ENCODE data around the gene SCN7A. TPM values are rescaled to one million over a fixed set of nuclear protein-coding genes. Genes with fewer than 3 reads are reported as not detected.
"Not testable (repeated sequence)": the region's sequence is repeated elsewhere in the genome, so short reads cannot be mapped to it uniquely, and the experiment has no call there.

The SCN7A gene
- total RNA-seq, 1 donor from 2014 or later, result 0.36 TPM

DNA sequence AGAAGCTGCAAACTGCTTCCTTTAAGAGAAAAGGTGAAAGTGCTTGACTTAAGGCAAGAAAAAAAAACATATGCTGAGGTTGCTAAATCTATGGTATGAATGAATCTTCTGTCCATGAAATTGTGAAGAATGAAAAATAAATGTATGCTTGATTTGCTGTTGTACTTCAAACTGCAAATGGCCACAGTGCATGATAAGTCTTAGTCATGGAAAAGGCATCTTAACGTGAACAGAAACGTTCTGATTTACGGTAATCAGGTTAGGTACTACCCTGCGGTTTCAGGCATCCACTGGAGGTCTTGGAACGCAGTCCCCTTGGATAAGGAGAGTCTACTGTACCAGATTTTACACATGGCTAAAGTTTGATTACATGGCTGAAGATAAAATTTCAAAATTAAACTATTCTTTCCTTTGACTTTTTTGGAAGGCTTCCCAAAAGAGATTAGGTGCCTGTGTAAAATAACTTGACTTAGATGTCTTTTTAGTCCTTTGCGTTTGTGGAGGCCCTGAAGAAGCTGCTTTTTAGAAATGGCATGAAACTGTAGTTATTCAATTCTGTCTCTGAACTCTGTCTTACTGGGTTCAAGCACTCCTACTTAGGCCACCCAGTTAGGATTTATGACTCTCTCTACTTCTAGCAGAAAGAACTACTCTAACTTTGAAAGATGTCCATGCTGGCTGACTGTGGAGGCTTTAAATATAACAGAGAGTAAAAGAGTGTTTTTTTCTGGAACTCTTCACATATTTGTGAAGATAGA lies 82.4 kb downstream of the SCN7A start:
- Histone ChIP-seq H3K27me3 (ENCODE audit: insufficient read depth, low read length) (no peaks in the 10 kb centered on the region), H3K4me3 (ENCODE audit: insufficient read depth, low read depth, low read length) (peak overlapping the region; percentile 27), H3K79me2 (ENCODE audit: insufficient read depth, low read length) (no peaks in the 10 kb centered on the region), H2AFZ (ENCODE audit: low read depth, low read length) (peak overlapping the region; percentile 29), H3K9ac (ENCODE audit: low read length) (peak overlapping the region; percentile 76), H4K20me1 (ENCODE audit: insufficient read depth, low read length) (no peaks in the 10 kb centered on the region), H3K9me3 (ENCODE audit: insufficient read depth, low read depth, low read length) (no peaks in the 10 kb centered on the region), H3K4me2 (ENCODE audit: low read length) (peak overlapping the region; percentile 74), H3K4me1 (ENCODE audit: insufficient read depth, low read length) (peaks cover 18% of the 10 kb centered on the region), H3K36me3 (ENCODE audit: insufficient read depth, low read length) (no peaks in the 10 kb centered on the region), H3K27ac (ENCODE audit: low read depth, low read length) (peak overlapping the region; percentile 89)
- peak overlapping the region; percentile 99 for H3K27ac Mint-ChIP-seq (ENCODE audit: unreplicated experiment)
- TF ChIP-seq, protein P1, sequence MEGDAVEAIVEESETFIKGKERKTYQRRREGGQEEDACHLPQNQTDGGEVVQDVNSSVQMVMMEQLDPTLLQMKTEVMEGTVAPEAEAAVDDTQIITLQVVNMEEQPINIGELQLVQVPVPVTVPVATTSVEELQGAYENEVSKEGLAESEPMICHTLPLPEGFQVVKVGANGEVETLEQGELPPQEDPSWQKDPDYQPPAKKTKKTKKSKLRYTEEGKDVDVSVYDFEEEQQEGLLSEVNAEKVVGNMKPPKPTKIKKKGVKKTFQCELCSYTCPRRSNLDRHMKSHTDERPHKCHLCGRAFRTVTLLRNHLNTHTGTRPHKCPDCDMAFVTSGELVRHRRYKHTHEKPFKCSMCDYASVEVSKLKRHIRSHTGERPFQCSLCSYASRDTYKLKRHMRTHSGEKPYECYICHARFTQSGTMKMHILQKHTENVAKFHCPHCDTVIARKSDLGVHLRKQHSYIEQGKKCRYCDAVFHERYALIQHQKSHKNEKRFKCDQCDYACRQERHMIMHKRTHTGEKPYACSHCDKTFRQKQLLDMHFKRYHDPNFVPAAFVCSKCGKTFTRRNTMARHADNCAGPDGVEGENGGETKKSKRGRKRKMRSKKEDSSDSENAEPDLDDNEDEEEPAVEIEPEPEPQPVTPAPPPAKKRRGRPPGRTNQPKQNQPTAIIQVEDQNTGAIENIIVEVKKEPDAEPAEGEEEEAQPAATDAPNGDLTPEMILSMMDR (IDR thresholded peaks at IDR 0.05; ENCODE audit: insufficient read depth, low read depth, low read length), result no peak
- TF ChIP-seq EZH2 (IDR thresholded peaks at IDR 0.05; ENCODE audit: insufficient read depth, low read length), result no peak
- FAIRE-seq (peak; percentile 87), DNase-seq (ENCODE audit: low read depth) (peak; percentile 95)
- no peak overlapping the region for H3K4me3 Mint-ChIP-seq (ENCODE audit: unreplicated experiment)
- no peaks in the 10 kb centered on the region for H3K9me3 Mint-ChIP-seq (ENCODE audit: unreplicated experiment)
- H3K27me3 Mint-ChIP-seq (ENCODE audit: low read depth, unreplicated experiment), result no peaks in the 10 kb centered on the region
- peaks cover 17% of the 10 kb centered on the region for H3K4me1 Mint-ChIP-seq (ENCODE audit: low read depth, unreplicated experiment)
- H3K36me3 Mint-ChIP-seq (ENCODE audit: low read depth, unreplicated experiment), result no peaks in the 10 kb centered on the region

DNA sequence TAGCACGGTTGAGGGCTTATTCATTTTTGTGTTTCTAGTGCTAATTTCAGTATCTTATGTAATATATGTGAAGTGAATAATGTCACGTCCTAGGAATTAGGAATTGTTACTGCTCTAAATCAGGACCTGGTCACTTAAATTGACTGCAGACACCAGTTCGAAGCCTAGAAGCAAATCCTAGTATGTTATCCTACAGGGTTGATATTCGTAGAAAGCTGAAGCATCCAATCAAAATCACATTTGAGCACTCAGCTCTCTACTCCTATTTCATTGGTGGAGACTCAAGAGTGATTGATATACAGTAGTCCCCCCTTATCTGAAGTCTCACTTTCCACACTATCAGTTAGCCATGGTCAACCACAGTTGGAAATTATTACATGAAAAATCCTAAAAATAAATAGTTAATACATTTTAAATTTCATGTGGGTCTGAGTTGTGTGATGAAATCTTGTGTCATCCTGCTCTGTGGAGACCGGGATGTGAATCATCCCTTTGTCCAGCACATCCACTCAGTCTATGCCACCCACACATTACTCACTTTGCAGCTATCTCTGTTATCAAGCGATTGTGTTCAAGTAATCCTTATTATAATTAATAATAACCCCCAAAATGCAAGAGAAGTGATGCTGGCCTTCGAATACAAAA lies 83.1 kb downstream of the SCN7A start:
- H3K27ac ChIP-seq (ENCODE audit: low read depth, low read length), result peak overlapping the region; percentile 89
- H3K36me3 Mint-ChIP-seq (ENCODE audit: low read depth, unreplicated experiment), result no peaks in the 10 kb centered on the region
- no peaks in the 10 kb centered on the region for H3K27me3 Mint-ChIP-seq (ENCODE audit: low read depth, unreplicated experiment)
- no peaks in the 10 kb centered on the region for H3K9me3 ChIP-seq (ENCODE audit: insufficient read depth, low read depth, low read length)
- peaks cover 18% of the 10 kb centered on the region for H3K4me1 ChIP-seq (ENCODE audit: insufficient read depth, low read length)
- H2AFZ ChIP-seq (ENCODE audit: low read depth, low read length), result peak overlapping the region; percentile 8
- FAIRE-seq (no peak), DNase-seq (ENCODE audit: low read depth) (peak; percentile 97)
- H4K20me1 ChIP-seq (ENCODE audit: insufficient read depth, low read length), result no peaks in the 10 kb centered on the region
- H3K4me2 ChIP-seq (ENCODE audit: low read length), result peak overlapping the region; percentile 74
- H3K4me1 Mint-ChIP-seq (ENCODE audit: low read depth, unreplicated experiment), result peaks cover 17% of the 10 kb centered on the region
- no peaks in the 10 kb centered on the region for H3K79me2 ChIP-seq (ENCODE audit: insufficient read depth, low read length)
- TF ChIP-seq, protein P1 (IDR thresholded peaks at IDR 0.05; ENCODE audit: insufficient read depth, low read depth, low read length), result no peak
- TF ChIP-seq EZH2 (IDR thresholded peaks at IDR 0.05; ENCODE audit: insufficient read depth, low read length), result no peak
- H3K4me3 Mint-ChIP-seq (ENCODE audit: unreplicated experiment), result no peak overlapping the region
- no peaks in the 10 kb centered on the region for H3K9me3 Mint-ChIP-seq (ENCODE audit: unreplicated experiment)
- peak overlapping the region; percentile 99 for H3K27ac Mint-ChIP-seq (ENCODE audit: unreplicated experiment)
- H3K9ac ChIP-seq (ENCODE audit: low read length), result peak overlapping the region; percentile 76
- no peaks in the 10 kb centered on the region for H3K36me3 ChIP-seq (ENCODE audit: insufficient read depth, low read length)
- no peaks in the 10 kb centered on the region for H3K27me3 ChIP-seq (ENCODE audit: insufficient read depth, low read length)
- peak overlapping the region; percentile 27 for H3K4me3 ChIP-seq (ENCODE audit: insufficient read depth, low read depth, low read length)

DNA sequence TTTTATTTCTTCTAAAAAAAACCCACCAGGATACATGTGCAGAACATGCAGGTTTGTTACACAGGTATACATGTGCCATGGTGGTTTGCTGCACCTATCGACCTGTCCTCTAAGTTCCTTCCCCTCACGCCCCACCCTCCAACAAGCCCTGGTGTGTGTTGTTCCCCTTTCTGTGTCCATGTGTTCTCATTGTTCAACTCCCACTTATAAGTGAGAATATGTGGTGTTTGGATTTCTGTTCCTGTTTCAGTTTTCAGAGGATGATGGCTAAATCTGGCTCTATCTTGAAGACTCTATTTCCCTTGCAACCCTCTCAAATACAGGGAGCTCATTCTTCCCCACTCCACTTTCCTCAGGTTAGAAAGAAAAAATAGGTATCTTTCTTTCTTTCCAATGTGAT lies 86.3 kb downstream of the SCN7A start:
- H3K79me2 ChIP-seq (ENCODE audit: insufficient read depth, low read length); FAIRE-seq; H3K4me3 Mint-ChIP-seq (ENCODE audit: unreplicated experiment); H3K9me3 Mint-ChIP-seq (ENCODE audit: unreplicated experiment); H3K36me3 Mint-ChIP-seq (ENCODE audit: low read depth, unreplicated experiment); H3K9me3 ChIP-seq (ENCODE audit: insufficient read depth, low read depth, low read length); H3K27me3 ChIP-seq (ENCODE audit: insufficient read depth, low read length); H3K4me3 ChIP-seq (ENCODE audit: insufficient read depth, low read depth, low read length); H3K27me3 Mint-ChIP-seq (ENCODE audit: low read depth, unreplicated experiment); H3K27ac Mint-ChIP-seq (ENCODE audit: unreplicated experiment); H3K4me2 ChIP-seq (ENCODE audit: low read length); H3K27ac ChIP-seq (ENCODE audit: low read depth, low read length); H3K36me3 ChIP-seq (ENCODE audit: insufficient read depth, low read length); H3K9ac ChIP-seq (ENCODE audit: low read length); DNase-seq (ENCODE audit: low read depth); H2AFZ ChIP-seq (ENCODE audit: low read depth, low read length); H4K20me1 ChIP-seq (ENCODE audit: insufficient read depth, low read length): not testable (repeated sequence)
- H3K4me1 ChIP-seq (ENCODE audit: insufficient read depth, low read length), result peaks cover 18% of the 10 kb centered on the region
- peaks cover 15% of the 10 kb centered on the region for H3K4me1 Mint-ChIP-seq (ENCODE audit: low read depth, unreplicated experiment)
